NCI-H2227 treated with DMSO at 0.1 percent for 48 hours (cell line): ENCODE results near the gene TIPARP.

Experiments
- DNase-seq: peaks from one replicate; lab custom pipeline; 2025; lab: John Stamatoyannopoulos, UW

The TIPARP gene

DNA sequence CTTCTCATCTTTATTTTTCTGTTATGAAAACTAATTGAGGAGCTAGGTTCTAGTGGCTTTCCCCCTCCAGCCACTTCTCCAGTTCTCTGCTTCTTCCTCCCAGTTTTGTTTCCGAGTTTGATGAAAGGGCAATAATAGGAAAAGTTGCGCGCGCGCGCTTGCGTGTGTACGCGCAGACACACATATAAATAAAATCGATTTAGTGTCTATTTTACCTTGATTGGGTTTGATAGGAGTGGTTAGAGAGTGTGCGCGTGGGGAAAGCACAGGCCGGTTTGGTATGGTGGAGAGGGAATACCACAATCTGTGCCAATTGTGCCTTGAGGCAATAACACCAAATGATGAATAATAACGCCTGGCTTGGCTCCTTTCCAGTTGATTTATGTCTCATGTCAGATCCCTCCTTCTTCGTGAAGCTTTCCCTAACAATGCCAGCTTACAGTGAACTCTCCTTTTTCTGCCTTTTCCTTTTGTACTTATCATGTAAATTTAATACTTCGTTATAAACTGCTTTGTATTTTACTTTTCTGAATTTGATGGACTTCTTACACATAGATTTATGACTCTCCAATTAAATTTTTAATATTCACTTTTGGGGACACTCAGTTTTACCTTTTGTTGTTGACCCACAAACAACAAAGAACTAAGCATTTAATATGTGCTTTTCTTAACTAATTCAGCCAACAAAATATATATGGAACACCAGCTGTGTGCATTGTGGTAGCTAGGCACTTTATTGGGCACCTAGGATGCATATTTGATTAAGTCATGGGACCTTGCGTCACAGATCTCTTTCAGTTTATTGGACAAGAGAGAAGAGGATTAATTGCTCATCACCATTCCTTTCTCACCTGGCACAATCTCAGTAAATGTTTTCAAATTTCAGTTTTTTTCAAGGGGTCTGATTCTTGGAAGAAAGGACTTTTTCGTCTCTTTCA lies 1.7 kb downstream of the TIPARP start:
- no peak for DNase-seq

DNA sequence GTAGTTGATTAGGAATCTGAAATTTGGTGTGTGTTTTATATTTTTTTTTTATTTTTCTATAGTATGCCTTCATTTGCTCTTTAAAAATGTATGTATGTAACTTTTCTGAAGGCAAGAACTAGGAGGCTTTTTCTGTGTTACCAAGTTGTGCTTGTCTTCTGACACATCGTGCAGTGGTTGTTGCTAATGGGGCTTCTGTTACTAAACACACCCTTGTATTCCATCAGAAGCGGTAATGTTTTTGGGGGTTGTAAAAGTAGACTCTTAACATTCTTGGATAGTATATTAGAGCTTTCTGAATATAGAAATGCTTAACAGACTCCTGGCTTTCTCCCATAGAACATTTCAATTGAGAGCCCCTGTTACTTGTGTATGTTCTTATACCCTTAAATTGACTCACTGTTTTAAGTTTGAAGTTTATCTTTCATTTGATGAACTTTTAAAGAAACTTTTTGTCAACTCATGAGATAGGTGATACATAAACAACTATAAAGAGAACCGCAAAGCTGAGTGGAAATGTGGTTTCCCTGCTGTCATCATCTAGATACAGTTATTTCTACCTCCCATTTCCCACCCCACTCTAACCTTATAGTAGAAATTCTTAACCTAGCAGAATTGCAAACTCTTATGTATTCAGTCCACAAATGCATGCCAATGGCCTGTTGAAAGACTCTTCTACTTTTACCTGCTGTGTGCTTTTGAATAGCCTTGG lies 2.5 kb downstream of the TIPARP start:
- no peak for DNase-seq

DNA sequence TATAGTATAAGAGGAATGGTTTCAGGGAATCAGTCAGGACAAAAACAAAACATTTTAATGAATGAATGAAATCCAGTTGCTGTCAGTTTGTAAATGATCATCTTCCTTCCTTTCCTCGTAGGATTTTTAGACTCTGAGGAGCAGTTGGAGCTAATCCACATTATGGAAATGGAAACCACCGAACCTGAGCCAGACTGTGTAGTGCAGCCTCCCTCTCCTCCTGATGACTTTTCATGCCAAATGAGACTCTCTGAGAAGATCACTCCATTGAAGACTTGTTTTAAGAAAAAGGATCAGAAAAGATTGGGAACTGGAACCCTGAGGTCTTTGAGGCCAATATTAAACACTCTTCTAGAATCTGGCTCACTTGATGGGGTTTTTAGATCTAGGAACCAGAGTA lies 3.1 kb downstream of the TIPARP start:
- DNase-seq = no peak

DNA sequence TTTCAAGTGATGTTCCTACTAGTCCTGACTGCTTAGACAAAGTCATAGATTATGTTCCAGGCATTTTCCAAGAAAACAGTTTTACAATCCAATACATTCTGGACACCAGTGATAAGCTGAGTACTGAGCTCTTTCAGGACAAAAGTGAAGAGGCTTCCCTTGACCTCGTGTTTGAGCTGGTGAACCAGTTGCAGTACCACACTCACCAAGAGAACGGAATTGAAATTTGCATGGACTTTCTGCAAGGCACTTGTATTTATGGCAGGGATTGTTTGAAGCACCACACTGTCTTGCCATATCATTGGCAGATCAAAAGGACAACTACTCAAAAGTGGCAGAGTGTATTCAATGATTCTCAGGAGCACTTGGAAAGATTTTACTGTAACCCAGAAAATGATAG lies 3.8 kb downstream of the TIPARP start:
- DNase-seq = no peak

DNA sequence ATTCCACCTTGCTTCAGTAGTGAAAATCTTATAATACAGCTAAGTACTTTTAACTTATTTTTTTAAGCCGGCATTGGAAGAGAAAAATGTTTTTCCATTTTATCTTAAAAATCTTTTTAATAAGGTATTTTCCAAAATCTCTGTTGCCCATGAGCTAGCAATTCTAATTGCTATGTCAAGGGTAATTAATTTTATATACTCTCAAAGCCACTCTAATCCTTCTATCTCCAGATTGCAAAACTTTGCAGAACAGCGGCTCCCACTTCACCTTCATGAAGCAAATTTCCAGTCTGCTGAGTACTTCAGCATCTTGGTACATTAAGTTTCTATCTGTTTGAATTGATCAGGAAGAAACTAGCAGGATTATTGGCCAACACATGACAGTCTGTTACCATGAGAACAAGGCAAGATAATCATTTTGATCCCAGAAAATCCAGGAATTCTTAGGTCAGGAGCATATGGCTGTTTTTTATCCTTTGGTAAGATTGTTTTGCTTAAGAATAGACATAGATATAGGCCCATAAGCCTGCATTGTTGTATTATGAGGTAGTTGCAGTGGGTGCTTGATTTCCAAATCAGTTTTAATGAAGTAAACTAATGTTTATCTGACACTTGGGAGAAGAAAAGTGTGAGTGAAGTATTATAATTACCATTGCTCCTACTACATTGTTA lies 6.0 kb downstream of the TIPARP start:
- no peak for DNase-seq

DNA sequence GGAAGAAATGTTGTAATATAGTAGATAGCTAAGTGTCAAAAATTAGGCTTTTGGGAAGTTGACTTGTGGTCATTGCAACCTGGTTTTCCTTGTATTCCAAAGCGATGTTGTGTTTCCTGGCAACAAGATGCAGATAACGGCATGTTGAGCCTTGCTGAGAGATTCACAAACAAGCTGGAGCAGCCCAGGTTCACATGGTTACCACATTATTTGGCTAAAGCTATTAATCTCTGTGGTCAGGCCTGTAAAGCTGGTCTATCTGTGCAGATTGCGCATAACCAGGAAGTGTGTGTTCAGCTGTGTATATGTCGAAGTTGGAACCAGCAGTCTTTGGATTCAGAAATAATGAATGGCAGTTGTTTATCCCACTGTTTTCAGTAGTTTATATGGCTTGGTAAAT lies 6.6 kb downstream of the TIPARP start:
- DNase-seq = no peak

DNA sequence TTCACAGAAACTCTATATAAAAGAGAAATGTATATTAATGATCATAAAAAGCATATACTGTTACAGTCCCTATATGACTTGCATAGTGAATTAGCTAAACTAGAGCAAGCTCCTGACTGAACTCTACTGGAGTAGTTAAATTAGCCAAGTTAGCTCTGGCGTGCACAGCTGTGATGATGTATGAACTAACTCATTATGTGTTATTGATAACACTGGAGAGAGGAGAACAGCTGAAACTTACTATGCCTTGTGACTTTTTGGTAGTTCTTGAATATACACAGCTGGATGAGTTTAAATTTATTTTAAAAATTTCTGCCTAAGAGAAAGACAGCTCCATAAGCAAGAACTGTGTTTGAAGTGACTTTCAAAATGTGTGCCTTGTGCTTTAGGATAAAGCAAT lies 8.1 kb downstream of the TIPARP start:
- no peak for DNase-seq

DNA sequence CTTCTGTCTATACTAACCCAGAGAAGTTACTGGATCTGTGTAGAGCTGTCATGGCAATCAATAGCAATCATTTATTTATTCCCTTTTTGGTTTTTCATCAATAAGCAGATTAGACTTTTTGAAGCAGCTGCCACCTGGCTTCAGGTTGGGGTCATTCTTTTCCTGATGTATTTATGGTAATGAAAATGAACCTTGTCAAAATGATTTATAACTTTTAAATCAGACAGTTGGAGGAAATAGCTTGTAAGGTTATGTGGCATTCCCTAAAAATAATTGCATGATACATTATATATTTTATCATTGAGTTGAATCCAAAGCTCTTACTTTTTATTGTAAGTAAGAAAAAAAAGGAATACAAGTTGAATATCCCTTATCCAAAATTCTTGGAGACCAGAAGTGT lies 8.6 kb downstream of the TIPARP start:
- DNase-seq = no peak

DNA sequence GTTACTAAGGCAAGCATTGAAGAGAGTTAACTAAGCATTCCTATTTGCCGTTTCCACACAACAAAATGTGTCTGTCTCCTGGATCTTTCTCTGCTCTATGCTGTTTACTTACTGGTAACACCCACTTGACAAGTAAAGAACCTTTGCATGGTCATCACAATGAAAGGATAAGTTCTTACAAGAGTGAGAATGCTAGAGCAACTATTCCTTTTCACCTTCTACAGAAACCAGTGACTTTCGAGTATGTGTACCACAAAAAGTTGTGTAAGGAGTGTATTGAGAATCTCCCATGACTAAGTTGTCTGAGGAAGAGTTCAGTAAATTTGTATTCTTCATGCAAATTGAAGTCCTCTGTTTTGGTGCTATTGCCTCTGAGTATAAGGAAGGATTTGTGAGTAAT lies 10.8 kb downstream of the TIPARP start:
- DNase-seq = no peak

DNA sequence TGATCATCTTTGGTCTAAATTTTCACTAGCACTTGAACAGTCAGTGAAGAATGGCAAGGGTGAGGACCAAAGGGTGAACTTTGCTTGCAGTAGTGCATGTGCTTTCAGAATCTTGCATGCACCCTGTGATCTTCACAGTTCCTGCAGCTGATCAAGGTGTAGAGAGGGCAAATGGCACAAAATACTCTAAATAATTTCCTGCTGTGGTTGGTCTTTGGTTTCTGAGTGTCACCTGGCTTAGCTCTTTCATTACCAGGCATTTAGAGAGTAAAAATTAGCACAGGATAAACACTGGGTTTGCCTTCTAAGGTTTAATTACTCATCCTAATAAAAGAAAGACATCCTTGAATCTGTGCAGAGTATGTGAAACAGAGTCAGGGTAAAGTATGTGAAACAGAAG lies 11.4 kb downstream of the TIPARP start:
- DNase-seq = no peak

DNA sequence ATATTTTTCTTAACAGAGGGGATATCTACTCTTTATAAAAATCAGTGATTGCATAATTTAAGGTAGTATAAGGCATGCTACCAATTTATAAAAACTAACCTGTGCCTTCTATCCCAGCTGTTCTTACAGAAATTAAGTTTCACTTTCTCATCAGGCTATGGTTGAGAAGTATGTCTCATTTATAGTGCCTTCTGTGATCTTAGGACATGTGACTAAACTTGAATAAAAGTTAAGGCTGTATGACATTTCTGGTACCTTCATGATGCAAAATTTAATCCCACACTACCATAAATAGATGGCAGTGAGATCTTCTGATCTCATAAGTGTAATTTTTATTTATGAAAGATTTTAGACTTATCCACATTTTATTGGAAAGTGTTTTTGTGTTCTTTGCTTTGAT lies 12.6 kb downstream of the TIPARP start:
- no peak for DNase-seq

DNA sequence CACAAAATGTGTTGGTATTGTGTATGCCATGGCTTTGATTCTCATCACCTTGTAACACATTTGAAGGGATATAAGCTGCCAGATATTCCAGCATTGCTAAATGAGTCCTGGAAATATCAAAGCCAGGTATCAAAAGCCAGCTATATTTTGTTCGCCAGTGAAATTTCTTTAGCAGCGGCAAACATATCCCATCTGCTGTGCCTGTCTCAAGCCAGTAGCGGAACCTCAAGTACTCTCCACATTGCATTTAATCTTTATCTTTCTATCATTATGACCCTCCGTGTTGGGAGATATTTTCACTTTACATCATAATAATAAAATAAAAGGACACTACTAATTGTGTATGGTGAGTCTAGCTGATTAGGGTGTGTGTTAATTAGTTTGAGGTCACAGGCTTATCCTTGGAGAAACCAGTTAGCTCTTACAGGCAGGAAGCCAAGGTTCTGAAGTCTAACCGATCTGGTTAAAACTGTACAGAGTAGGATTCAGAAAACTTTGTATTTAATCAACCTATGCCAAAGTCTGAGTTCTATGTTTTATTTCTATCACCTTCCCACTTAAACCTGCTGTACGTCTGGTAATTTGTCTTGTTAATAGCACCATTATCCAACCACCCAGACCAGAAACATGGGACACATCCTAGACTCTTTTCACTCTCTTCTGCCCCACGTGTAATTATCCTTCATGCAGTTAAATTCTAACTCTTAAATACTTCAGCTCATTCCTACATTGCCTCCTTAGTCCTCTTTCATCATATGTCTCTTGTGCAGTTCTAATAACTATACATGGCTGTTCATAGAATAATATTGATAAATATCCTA lies 14.5 kb downstream of the TIPARP start:
- peak; percentile 9 for DNase-seq

DNA sequence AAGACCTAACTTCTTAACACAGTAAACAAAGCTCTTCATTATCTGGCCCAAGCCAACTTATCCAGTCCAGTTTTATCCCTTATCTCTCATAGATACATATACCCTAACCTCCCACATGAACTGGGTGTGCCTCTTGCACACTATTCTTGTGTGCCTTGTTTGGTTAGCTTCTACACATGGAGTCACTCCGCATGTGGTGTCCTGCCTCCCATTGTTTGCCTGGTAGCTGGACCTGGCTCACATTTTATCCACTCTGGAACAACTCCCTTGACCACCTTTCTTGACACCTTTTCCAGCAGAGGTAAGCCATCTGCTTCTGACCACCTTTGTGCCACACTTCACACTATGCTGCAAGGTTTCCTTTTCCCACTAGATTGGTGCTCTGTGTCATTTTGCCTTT lies 15.2 kb downstream of the TIPARP start:
- no peak for DNase-seq

DNA sequence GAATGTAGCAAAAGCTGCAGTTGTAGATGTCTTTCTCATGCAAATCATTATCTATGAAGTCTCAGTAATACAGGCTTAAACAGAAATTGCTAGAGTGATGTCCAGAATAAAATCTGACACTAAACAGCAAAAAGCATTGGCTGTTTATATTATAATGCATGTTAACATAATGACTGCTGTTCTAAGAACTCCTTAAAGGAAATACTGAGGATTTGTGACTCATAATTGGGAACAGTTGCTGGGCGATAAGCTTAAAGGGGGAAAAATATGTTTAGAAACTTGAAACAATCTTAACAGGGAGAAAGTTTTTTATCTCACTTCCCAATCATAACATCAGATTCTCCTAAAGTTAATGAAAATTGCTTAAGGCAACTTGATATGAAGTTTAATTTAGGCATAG lies 17.5 kb downstream of the TIPARP start:
- no peak for DNase-seq

DNA sequence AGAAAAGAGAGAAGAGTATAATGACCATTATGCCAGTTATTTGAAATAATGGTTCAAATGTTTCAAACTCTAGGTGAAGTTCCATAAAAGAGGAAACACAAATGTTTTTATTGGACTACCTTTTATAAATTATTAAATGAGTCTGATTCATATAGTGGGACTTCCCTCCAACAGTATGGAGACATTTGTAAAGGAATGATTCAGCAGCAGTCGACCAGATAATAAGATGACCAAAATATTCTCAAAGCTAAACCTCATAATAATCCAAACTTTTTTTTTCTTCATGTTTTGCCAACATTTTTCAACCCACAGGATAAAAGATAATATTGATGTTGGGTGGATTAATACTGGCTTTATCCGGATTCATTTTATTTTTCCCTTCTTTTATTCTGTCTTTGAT lies 18.8 kb downstream of the TIPARP start:
- no peak for DNase-seq

DNA sequence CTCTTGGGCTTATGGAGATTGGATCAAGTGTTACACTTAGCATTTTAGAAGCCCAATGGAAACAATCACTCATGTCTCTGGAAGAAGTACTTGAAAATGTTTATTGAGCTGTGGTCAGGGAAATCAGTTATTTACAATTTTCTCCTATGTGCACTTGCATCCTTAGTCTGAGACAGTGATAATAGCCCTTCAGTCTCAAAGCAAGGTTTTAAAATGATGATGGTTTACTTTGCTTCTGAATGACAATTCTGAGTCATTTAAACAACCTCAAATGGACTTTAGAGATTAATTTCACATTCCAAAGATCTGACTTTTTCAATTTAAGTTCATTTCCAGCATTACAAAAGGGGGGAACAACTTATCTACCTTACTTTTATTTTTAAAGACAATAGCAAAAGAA lies 20.1 kb downstream of the TIPARP start:
- no peak for DNase-seq

DNA sequence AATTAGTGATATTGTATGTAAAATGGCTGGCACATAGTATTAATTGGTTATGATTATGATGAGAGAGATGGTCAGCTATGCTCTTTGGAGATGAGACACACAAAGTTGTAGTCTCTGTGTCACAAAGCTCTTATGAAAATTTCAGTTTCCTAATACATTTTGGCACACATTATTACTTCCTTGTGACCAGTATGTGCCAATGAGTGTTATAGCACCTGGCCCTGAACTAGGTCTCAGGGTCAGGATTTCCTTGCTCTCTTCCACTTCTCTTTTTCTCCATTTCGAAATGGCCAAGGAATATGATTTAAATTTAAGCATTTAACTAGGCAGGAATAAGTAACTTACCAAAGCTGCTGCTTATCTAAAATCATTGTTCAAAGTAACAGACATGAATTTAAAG lies 28.0 kb downstream of the TIPARP start:
- DNase-seq = no peak

DNA sequence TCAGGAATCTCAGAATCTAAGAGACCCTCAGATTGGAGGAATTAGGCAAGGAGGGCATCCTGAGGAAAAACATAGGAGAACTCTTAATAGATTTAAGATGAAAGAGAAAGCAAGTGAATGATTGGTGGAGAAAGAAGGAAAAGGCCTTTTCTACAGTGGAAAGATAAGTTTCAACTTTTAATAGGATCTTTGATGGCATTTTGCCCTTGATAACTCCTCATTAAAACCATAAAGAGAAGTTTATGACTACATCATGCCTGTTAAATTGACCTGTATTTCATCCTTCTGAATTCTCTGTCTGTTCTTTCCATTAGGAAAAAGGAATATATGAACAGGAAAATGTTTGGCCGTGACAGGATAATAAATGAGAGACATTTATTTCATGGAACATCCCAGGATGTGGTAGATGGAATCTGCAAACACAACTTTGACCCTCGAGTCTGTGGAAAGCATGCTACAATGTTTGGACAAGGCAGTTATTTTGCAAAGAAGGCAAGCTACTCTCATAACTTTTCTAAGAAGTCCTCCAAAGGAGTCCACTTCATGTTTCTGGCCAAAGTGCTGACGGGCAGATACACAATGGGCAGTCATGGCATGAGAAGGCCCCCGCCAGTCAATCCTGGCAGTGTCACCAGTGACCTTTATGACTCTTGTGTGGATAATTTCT lies 30.1 kb downstream of the TIPARP start:
- no peak for DNase-seq

DNA sequence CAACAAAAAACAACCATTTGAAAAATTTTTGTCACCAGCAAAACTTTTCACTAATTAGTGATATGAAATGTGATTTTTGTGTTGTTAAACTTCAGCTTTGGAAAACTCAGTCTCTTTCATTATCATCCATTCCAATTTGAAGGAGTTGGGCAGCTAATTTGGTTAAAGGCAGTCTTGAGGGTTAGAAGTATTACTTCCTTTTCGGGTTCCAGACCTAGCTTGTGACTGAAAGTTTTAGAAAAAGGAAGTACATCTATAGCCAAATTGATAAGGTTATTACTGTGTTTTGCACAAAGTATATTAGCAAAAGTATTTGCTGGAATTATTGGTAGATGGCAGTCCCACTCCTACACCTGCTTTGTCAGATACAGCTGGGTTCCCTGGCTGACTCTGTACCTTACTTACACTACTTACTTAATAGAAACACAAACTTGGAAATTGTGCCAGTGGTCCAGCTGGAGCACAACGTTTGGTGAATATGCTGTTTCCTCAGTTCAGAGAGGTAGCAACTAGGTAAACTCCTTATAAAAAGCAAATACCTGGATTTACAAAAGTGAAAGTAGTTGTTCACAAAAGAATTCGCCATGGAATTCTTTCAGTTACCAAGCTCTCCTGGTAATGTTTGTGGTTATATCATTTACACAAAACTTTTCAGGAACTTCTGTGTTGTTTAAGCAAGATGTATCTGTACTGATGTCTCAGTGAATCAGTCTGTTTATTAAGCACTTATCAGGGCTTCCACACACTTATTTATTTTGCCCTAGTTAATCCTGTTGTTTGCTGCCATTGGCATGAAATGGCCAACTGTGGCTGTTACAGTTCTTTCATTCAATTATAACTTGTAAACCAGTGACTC lies 31.6 kb downstream of the TIPARP start:
- DNase-seq = no peak

DNA sequence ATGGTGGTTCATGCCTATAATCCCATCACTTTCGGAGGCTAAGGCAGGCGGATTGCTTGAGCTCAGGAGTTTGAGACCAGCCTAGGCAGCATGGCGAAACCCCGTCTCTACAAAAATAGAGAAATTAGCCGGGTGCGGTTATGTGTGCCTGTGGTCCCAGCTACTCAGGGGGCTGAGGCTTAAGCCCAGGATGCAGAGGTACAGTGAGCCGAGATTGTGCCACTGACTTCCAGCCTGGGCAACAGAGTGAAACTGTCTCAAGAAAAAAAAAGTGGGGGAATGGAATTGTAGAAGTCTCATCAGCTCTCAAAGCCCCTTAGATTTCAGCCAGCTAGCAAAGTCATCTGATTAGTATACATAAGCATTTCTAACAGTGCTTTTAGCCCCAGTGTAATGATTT lies 33.2 kb downstream of the TIPARP start:
- no peak for DNase-seq

DNA sequence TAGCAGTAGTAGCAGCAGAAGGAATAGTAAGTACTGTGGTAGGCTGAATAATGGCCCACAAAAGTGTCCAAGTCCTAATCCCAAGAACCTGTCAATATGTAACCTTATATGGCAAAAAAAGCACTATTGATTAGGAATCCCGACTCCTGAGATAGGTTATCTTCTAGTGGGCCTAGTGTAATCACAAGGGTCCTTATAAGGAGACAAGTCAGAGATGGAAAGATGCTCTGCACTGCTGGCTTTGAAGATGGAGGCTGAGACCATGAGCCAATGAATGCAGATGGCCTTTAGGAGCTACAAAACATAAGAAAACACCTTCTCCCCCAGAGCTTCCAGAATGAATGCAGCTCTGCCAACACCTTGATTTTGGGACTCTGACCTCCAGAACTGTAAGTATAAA lies 36.0 kb downstream of the TIPARP start:
- no peak for DNase-seq
